NCI-H1436 (cell line): ENCODE data around the gene DDX55.
"Not testable (repeated sequence)": the region's sequence is repeated elsewhere in the genome, so short reads cannot be mapped to it uniquely, and the experiment has no call there.

Source experiments
- DNase-seq: peaks from one replicate; lab custom pipeline; 2025; lab: John Stamatoyannopoulos, UW

Gene DDX55

GRCh38 chr12:123601602-123602489 is at the start of gene DDX55:
TSS of gene DDX55 (plus strand) at chr12:123602099. CDS start at chr12:123602149, 50 bp downstream.
- DNase-seq: peak; percentile 79

- not testable (repeated sequence) for DNase-seq
These were observed 47.8 kb upstream of the DDX55 start for GRCh38 chr12:123554136-123554535.

GRCh38 chr12:123554843-123555242 is 47.1 kb upstream of the DDX55 start:
- DNase-seq: not testable (repeated sequence)

GRCh38 chr12:123558487-123558886 is 43.4 kb upstream of the DDX55 start:
- DNase-seq: not testable (repeated sequence)

- DNase-seq: no peak
These were observed 42.4 kb upstream of the DDX55 start for GRCh38 chr12:123559468-123559867.

- no peak for DNase-seq
These were observed 30.5 kb upstream of the DDX55 start for GRCh38 chr12:123571343-123571813.

- DNase-seq: no peak
These were observed 29.5 kb upstream of the DDX55 start for GRCh38 chr12:123572391-123572790.

- DNase-seq: no peak
These were observed 28.0 kb upstream of the DDX55 start for GRCh38 chr12:123573870-123574269.

- no peak for DNase-seq
These were observed 25.3 kb upstream of the DDX55 start for GRCh38 chr12:123576611-123577010.

- DNase-seq: no peak
These were observed 23.7 kb upstream of the DDX55 start for GRCh38 chr12:123578243-123578642.

GRCh38 chr12:123578829-123579228 is 23.1 kb upstream of the DDX55 start:
- DNase-seq: not testable (repeated sequence)

GRCh38 chr12:123580772-123581171 is 21.1 kb upstream of the DDX55 start:
- no peak for DNase-seq

GRCh38 chr12:123591702-123592481 is 10.0 kb upstream of the DDX55 start:
- DNase-seq: no peak

GRCh38 chr12:123595729-123596128 is 6.2 kb upstream of the DDX55 start:
- DNase-seq: no peak

GRCh38 chr12:123597100-123597499 is 4.8 kb upstream of the DDX55 start:
- DNase-seq: no peak

GRCh38 chr12:123598522-123598921 is 3.4 kb upstream of the DDX55 start:
- no peak for DNase-seq

- no peak for DNase-seq
These were observed 2.6 kb upstream of the DDX55 start for GRCh38 chr12:123599310-123599709.

GRCh38 chr12:123599721-123600120 is 2.2 kb upstream of the DDX55 start:
- DNase-seq: no peak

GRCh38 chr12:123602651-123603195 is 824 bp downstream of the DDX55 start:
- no peak for DNase-seq

- not testable (repeated sequence) for DNase-seq
These were observed 1.6 kb downstream of the DDX55 start for GRCh38 chr12:123603495-123603894.

- no peak for DNase-seq
These were observed 5.9 kb downstream of the DDX55 start for GRCh38 chr12:123607756-123608155.

GRCh38 chr12:123608182-123608581 is 6.3 kb downstream of the DDX55 start:
- no peak for DNase-seq

- no peak for DNase-seq
These were observed 12.2 kb downstream of the DDX55 start for GRCh38 chr12:123614110-123614509.
